ENCODE measurements around the gene EMP3.

The EMP3 gene

DNA sequence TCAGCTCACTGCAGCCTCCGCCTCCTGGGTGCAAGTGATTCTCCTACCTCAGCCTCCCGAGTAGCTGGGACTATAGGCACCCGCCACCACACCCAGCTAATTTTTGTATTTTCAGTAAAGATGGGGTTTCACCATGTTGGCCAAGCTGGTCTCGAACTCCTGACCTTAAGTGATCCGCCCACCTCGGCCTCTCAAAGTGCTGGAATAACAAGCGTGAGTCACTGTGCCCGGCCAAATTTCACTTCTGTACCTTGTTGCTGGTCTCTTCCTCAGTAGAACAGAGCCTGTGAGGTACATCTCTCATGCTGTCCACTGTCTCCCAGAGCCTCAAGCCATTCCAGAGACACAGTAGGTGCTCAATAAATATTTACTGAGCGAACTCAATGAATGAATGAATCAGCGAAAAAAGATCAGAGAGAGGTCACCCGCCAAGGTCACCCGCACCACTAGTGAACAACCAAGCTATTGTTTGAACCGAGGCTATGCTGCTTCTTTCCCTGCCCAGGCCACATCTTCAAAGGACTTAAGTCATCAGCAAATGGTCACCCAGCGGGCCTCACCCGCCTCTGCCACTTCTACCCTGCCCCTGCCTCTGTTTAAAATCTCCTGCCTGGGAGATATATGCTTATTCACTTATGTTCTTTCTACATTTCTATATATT lies 29.1 kb downstream of the EMP3 start:
- H3K27me3 ChIP-seq (ENCODE audit: insufficient read depth, low read length) = no peaks in the 10 kb centered on the region

DNA sequence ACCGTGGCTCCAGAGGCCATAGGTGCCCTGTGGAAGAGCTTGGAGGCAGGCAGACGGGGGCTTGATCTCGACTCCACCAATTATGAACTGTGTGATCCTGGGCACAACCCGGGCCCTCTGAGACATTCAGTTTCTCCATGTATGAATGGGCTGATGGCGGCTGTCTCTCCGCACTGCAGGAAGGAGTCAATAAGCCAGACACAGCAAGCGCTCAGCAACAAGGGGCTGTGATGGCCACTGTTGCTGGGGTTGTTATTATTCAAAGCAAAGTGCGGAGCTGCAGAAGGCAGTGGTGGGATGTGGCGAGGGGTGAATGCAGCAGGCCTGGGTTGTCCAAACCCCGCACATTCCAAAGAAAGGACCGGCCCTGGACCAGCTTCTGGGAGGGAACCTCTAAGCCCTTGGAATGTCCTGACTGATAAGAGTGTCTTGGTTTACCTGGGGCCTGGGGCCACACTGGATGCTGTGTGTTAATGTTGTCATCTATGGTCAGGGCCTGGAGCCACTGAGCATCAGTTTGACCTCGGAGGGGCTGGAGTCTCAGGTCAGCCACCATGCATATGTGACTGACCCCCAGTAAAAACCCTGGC lies 30.1 kb downstream of the EMP3 start:
- no peak for DNase-seq
- whole genome bisulfite sequencing (ENCODE audit: extremely low coverage, insufficient coverage, insufficient read length) = no CpG with 5 or more reads among the region's 12 CpGs
- H3K27me3 ChIP-seq (ENCODE audit: insufficient read depth, low read length) = no peaks in the 10 kb centered on the region
- no peaks in the 10 kb centered on the region for H3K79me1 ChIP-seq (ENCODE audit: low read length)
- H3K4me1 ChIP-seq (ENCODE audit: control insufficient read depth in 1 of 2, insufficient read depth in 2 of 2, low read length in 2 of 2) = peaks cover 0 to 2% of the 10 kb centered on the region in 2 experiments
- no peak overlapping the region for H3K9ac ChIP-seq (ENCODE audit: low read length)
- no peaks in the 10 kb centered on the region for H3K79me2 ChIP-seq (ENCODE audit: control insufficient read depth, insufficient read depth, low read length, poor library complexity)
- H2AK5ac ChIP-seq (ENCODE audit: low read length) = no peak overlapping the region
- no peak overlapping the region for H4K91ac ChIP-seq (ENCODE audit: low read depth, low read length)
- H3K4ac ChIP-seq (ENCODE audit: low read depth, low read length) = no peak overlapping the region
- H3K4me3 ChIP-seq (ENCODE audit: low read depth, low read length) = no peak overlapping the region
- H4K8ac ChIP-seq (ENCODE audit: low read depth, low read length) = no peak overlapping the region
- no peak overlapping the region for H2BK5ac ChIP-seq (ENCODE audit: low read depth, low read length, poor library complexity)
- no peak overlapping the region for H2AFZ ChIP-seq (ENCODE audit: insufficient read depth, low read length, poor library complexity)
- H3K4me2 ChIP-seq (ENCODE audit: low read length) = no peak overlapping the region
- no peak overlapping the region for H3K27ac ChIP-seq (ENCODE audit: low read depth, low read length)
- H3K14ac ChIP-seq (ENCODE audit: low read length) = no peak overlapping the region
- H3K9me3 ChIP-seq (ENCODE audit: insufficient read depth, low read depth, low read length) = no peaks in the 10 kb centered on the region
- no peak overlapping the region for H3K23ac ChIP-seq (ENCODE audit: low read length)
- no peak overlapping the region for H4K12ac ChIP-seq (ENCODE audit: low read depth, low read length)
- no peak overlapping the region for H2BK12ac ChIP-seq (ENCODE audit: low read length)
- H2BK120ac ChIP-seq (ENCODE audit: insufficient read depth, low read length, poor library complexity) = no peak overlapping the region
- no peaks in the 10 kb centered on the region for H3K36me3 ChIP-seq (ENCODE audit: control insufficient read depth in 1 of 2, insufficient read depth in 2 of 2, low read length in 2 of 2)
- no peak overlapping the region for H3K18ac ChIP-seq (ENCODE audit: low read length)

More for the DNA sequence above, 29.1 kb downstream of the EMP3 start:
- Histone ChIP-seq H3K4ac (ENCODE audit: low read depth, low read length) (no peak overlapping the region), H2AFZ (ENCODE audit: insufficient read depth, low read length, poor library complexity) (no peak overlapping the region), H4K91ac (ENCODE audit: low read depth, low read length) (no peak overlapping the region), H3K27ac (ENCODE audit: low read depth, low read length) (no peak overlapping the region), H3K14ac (ENCODE audit: low read length) (no peak overlapping the region), H3K4me1 (ENCODE audit: control insufficient read depth in 1 of 2, insufficient read depth in 2 of 2, low read length in 2 of 2) (peaks cover 0 to 2% of the 10 kb centered on the region in 2 experiments), H3K79me2 (ENCODE audit: control insufficient read depth, insufficient read depth, low read length, poor library complexity) (no peaks in the 10 kb centered on the region), H2BK5ac (ENCODE audit: low read depth, low read length, poor library complexity) (no peak overlapping the region), H3K9ac (ENCODE audit: low read length) (no peak overlapping the region), H3K4me3 (ENCODE audit: low read depth, low read length) (no peak overlapping the region), H2BK12ac (ENCODE audit: low read length) (no peak overlapping the region), H3K36me3 (ENCODE audit: control insufficient read depth in 1 of 2, insufficient read depth in 2 of 2, low read length in 2 of 2) (no peaks in the 10 kb centered on the region), H4K12ac (ENCODE audit: low read depth, low read length) (no peak overlapping the region), H3K79me1 (ENCODE audit: low read length) (no peaks in the 10 kb centered on the region), H3K4me2 (ENCODE audit: low read length) (no peak overlapping the region), H2AK5ac (ENCODE audit: low read length) (no peak overlapping the region), H3K9me3 (ENCODE audit: insufficient read depth, low read depth, low read length) (no peaks in the 10 kb centered on the region), H3K23ac (ENCODE audit: low read length) (no peak overlapping the region), H4K8ac (ENCODE audit: low read depth, low read length) (no peak overlapping the region), H3K18ac (ENCODE audit: low read length) (no peak overlapping the region), H2BK120ac (ENCODE audit: insufficient read depth, low read length, poor library complexity) (no peak overlapping the region)
- no peak for DNase-seq
- no CpG with 5 or more reads among the region's 15 CpGs for WGBS (ENCODE audit: extremely low coverage, insufficient coverage, insufficient read length)

DNA sequence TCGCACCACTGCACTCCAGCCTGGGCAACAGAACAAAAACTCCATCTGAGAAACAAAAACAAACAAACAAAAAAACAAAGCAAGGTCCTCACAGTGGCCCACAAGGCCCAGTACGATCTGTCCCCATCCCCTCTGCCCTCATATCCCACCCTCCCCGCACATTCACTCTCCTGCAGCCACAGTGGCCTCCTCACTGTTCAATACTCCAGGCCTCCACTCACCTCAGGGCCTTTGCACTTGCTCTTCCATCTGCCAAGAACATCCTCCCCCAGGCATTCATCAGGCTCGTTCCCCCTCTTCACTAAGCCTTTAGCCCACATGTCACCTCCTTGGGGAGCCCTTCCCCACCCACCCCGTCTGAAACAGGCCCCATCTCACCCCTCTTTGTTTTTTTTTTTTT lies 33.8 kb downstream of the EMP3 start:
- Histone ChIP-seq H2BK120ac (ENCODE audit: insufficient read depth, low read length, poor library complexity) (no peak overlapping the region), H3K79me1 (ENCODE audit: low read length) (peaks cover 8% of the 10 kb centered on the region), H3K27ac (ENCODE audit: low read depth, low read length) (no peak overlapping the region), H4K91ac (ENCODE audit: low read depth, low read length) (no peak overlapping the region), H3K4me3 (ENCODE audit: low read depth, low read length) (no peak overlapping the region), H3K27me3 (ENCODE audit: insufficient read depth, low read length) (no peaks in the 10 kb centered on the region), H3K23ac (ENCODE audit: low read length) (no peak overlapping the region), H3K79me2 (ENCODE audit: control insufficient read depth, insufficient read depth, low read length, poor library complexity) (no peaks in the 10 kb centered on the region), H3K4ac (ENCODE audit: low read depth, low read length) (no peak overlapping the region), H3K4me2 (ENCODE audit: low read length) (no peak overlapping the region), H3K9me3 (ENCODE audit: insufficient read depth, low read depth, low read length) (no peaks in the 10 kb centered on the region), H2AFZ (ENCODE audit: insufficient read depth, low read length, poor library complexity) (no peak overlapping the region), H3K36me3 (ENCODE audit: control insufficient read depth in 1 of 2, insufficient read depth in 2 of 2, low read length in 2 of 2) (no peaks in the 10 kb centered on the region), H3K9ac (ENCODE audit: low read length) (no peak overlapping the region), H4K12ac (ENCODE audit: low read depth, low read length) (no peak overlapping the region), H2BK12ac (ENCODE audit: low read length) (no peak overlapping the region), H4K8ac (ENCODE audit: low read depth, low read length) (no peak overlapping the region), H2BK5ac (ENCODE audit: low read depth, low read length, poor library complexity) (no peak overlapping the region), H2AK5ac (ENCODE audit: low read length) (no peak overlapping the region), H3K18ac (ENCODE audit: low read length) (no peak overlapping the region), H3K14ac (ENCODE audit: low read length) (no peak overlapping the region), H3K4me1 (ENCODE audit: control insufficient read depth in 1 of 2, insufficient read depth in 2 of 2, low read length in 2 of 2) (peaks cover 0 to 2% of the 10 kb centered on the region in 2 experiments)
- WGBS (ENCODE audit: extremely low coverage, insufficient coverage, insufficient read length) = no CpG with 5 or more reads among the region's 5 CpGs
- DNase-seq = no peak

DNA sequence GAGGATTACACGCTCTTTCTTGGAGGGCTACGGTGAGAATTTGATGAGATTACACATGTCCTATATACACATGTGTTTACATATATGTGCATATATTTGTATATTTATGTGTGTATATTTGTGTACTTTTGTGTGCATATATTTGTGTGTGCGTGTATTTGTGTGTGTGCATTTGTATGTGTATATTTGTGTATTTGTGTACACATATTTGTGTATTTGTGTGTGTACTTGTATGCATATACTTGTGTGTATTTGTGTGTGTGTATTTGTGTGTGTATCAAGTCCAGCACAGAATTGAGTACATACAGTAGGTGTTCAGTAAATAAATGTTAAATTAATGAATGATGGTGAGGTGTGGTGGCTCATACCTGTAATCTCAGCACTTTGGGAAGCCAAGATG lies 36.6 kb downstream of the EMP3 start:
- Histone ChIP-seq H3K27me3 (ENCODE audit: insufficient read depth, low read length) (no peaks in the 10 kb centered on the region), H3K14ac (ENCODE audit: low read length) (no peak overlapping the region), H4K91ac (ENCODE audit: low read depth, low read length) (no peak overlapping the region), H2BK12ac (ENCODE audit: low read length) (no peak overlapping the region), H3K36me3 (ENCODE audit: control insufficient read depth in 1 of 2, insufficient read depth in 2 of 2, low read length in 2 of 2) (no peaks in the 10 kb centered on the region), H3K79me2 (ENCODE audit: control insufficient read depth, insufficient read depth, low read length, poor library complexity) (no peaks in the 10 kb centered on the region), H3K23ac (ENCODE audit: low read length) (no peak overlapping the region), H3K9me3 (ENCODE audit: insufficient read depth, low read depth, low read length) (peaks cover 3% of the 10 kb centered on the region), H3K27ac (ENCODE audit: low read depth, low read length) (no peak overlapping the region), H2BK120ac (ENCODE audit: insufficient read depth, low read length, poor library complexity) (no peak overlapping the region), H3K4ac (ENCODE audit: low read depth, low read length) (no peak overlapping the region), H3K18ac (ENCODE audit: low read length) (no peak overlapping the region), H3K4me3 (ENCODE audit: low read depth, low read length) (no peak overlapping the region), H2AFZ (ENCODE audit: insufficient read depth, low read length, poor library complexity) (no peak overlapping the region), H2BK5ac (ENCODE audit: low read depth, low read length, poor library complexity) (no peak overlapping the region), H2AK5ac (ENCODE audit: low read length) (no peak overlapping the region), H4K8ac (ENCODE audit: low read depth, low read length) (no peak overlapping the region), H3K4me2 (ENCODE audit: low read length) (no peak overlapping the region), H4K12ac (ENCODE audit: low read depth, low read length) (no peak overlapping the region), H3K4me1 (ENCODE audit: control insufficient read depth in 1 of 2, insufficient read depth in 2 of 2, low read length in 2 of 2) (peaks cover 4 to 5% of the 10 kb centered on the region in 2 experiments), H3K9ac (ENCODE audit: low read length) (no peak overlapping the region), H3K79me1 (ENCODE audit: low read length) (peaks cover 13% of the 10 kb centered on the region)
- WGBS (ENCODE audit: extremely low coverage, insufficient coverage, insufficient read length) = no CpG with 5 or more reads among the region's 3 CpGs
- no peak for DNase-seq

Data from trophoblast cell (in vitro differentiated cells and primary cell).